Neural cell (in vitro differentiated cells): Measurements from ENCODE around the gene ANO9. TPM values are rescaled to one million over a fixed set of nuclear protein-coding genes. Genes with fewer than 3 reads are reported as not detected.

Experiments
- H2AFZ ChIP-seq: fragments of 200-600, 300-800 bp; sonication (generic), shearing (Covaris generic); 2 replicates; pipeline ENCODE4 v1.6.0; 2014; ENCODE audit warnings: low read depth, mild to moderate bottlenecking, antibody characterized with exemption, low read length, moderate library complexity
- H3F3A ChIP-seq: fragments of 200-600 bp; shearing (Covaris generic); 2 replicates; pipeline ENCODE4 v1.6.1; 2016; ENCODE audit warnings: mild to moderate bottlenecking, moderate library complexity, mixed read lengths, antibody characterized with exemption, low read length; ENCODE audit not compliant: insufficient read depth, poor library complexity, severe bottlenecking
- H3K27ac ChIP-seq: fragments of 200-600, 300-800 bp; sonication (generic), shearing (Covaris generic); 2 replicates; pipeline ENCODE4 v1.5.1; 2014; ENCODE audit warnings: mild to moderate bottlenecking, low read length, moderate library complexity
- H3K27me3 ChIP-seq: fragments of 300-800, 200-600 bp; sonication (generic), shearing (Covaris generic); 2 replicates; pipeline ENCODE4 v1.6.0; 2014; ENCODE audit warnings: mild to moderate bottlenecking, low read depth, low read length, moderate library complexity; ENCODE audit not compliant: insufficient read depth
- H3K36me3 ChIP-seq: fragments of 300-800, 200-600 bp; sonication (generic), shearing (Covaris generic); 2 replicates; pipeline ENCODE4 v1.5.1; 2014; ENCODE audit warnings: mild to moderate bottlenecking, antibody characterized with exemption, low read length, moderate library complexity; ENCODE audit not compliant: insufficient read depth
- H3K4me2 ChIP-seq: fragments of 300-800, 200-600 bp; sonication (generic), shearing (Covaris generic); 2 replicates; pipeline ENCODE4 v1.6.0; 2014; ENCODE audit warnings: mild to moderate bottlenecking, low read length
- H3K4me3 ChIP-seq: fragments of 300-800, 200-600 bp; sonication (generic), shearing (Covaris generic); 2 replicates; pipeline ENCODE4 v1.5.1; 2014; ENCODE audit warnings: mild to moderate bottlenecking, low read length, moderate library complexity
- H3K79me2 ChIP-seq: fragments of 200-600 bp; shearing (Covaris generic); replicated peaks from 2 replicates; pipeline ENCODE4 v1.6.0; 2014; ENCODE audit warnings: mild to moderate bottlenecking, low read length, moderate library complexity; ENCODE audit not compliant: insufficient read depth
- H3K9ac ChIP-seq: fragments of 300-800, 200-600 bp; sonication (generic), shearing (Covaris generic); 2 replicates; pipeline ENCODE4 v1.6.1; 2016; ENCODE audit warnings: mild to moderate bottlenecking, low read length, mixed read lengths
- H3K9me2 ChIP-seq: fragments of 200-600 bp; shearing (Covaris generic); 2 replicates; pipeline ENCODE4 v1.6.1; 2016; ENCODE audit warnings: mild to moderate bottlenecking, low read length, mixed read lengths; ENCODE audit not compliant: insufficient read depth
- H3K9me3 ChIP-seq: fragments of 200-600, 300-800 bp; sonication (generic), shearing (Covaris generic); 2 replicates; pipeline ENCODE4 v1.6.1; 2016; ENCODE audit warnings: mild to moderate bottlenecking, mixed run types, low read length, moderate library complexity, mixed read lengths
- H4K20me1 ChIP-seq: fragments of 200-600 bp; shearing (Covaris generic); 2 replicates; pipeline ENCODE4 v1.6.1; 2016; ENCODE audit warnings: mild to moderate bottlenecking, mixed run types; ENCODE audit not compliant: insufficient read depth
- CTCF ChIP-seq: fragments of 450-650 bp; IDR thresholded peaks from 2 replicates; pipeline ENCODE4 v1.5.1; 2014; ENCODE audit warnings: antibody characterized with exemption, mild to moderate bottlenecking, moderate library complexity; ENCODE audit not compliant: poor library complexity, severe bottlenecking
- EP300 ChIP-seq: fragments of 450-650 bp; conservative IDR thresholded peaks from 2 replicates; pipeline ENCODE4 v1.6.1; 2014; ENCODE audit warnings: antibody characterized with exemption, mild to moderate bottlenecking, moderate library complexity; ENCODE audit not compliant: poor library complexity, severe bottlenecking
- EZH2 ChIP-seq: fragments of 200-600, 300-800 bp; shearing (Covaris generic), sonication (generic); IDR thresholded peaks from 2 replicates; pipeline ENCODE4 v1.6.1; 2014; ENCODE audit warnings: antibody characterized with exemption, low read length, borderline replicate concordance, mild to moderate bottlenecking; ENCODE audit not compliant: insufficient read depth, poor library complexity, severe bottlenecking
- MXI1 ChIP-seq: fragments of 450-650 bp; conservative IDR thresholded peaks from 2 replicates; pipeline ENCODE4 v1.6.1; 2014; ENCODE audit warnings: antibody characterized with exemption, mild to moderate bottlenecking; ENCODE audit not compliant: poor library complexity, severe bottlenecking
- POLR2AphosphoS5 ChIP-seq: IDR thresholded peaks from 2 replicates; pipeline ENCODE4 v1.6.1; 2012
- RAD21 ChIP-seq: fragments of 450-650 bp; conservative IDR thresholded peaks from 2 replicates; pipeline ENCODE4 v1.6.1; 2014; ENCODE audit warnings: antibody characterized with exemption, mild to moderate bottlenecking, moderate library complexity
- SMC3 ChIP-seq: fragments of 450-650 bp; conservative IDR thresholded peaks from 2 replicates; pipeline ENCODE4 v1.6.1; 2014; ENCODE audit warnings: antibody characterized with exemption, mild to moderate bottlenecking, moderate library complexity; ENCODE audit not compliant: poor library complexity
- TAF1 ChIP-seq: IDR thresholded peaks from 2 replicates; pipeline ENCODE4 v1.6.1; 2012; ENCODE audit warnings: low read depth
- polyA plus RNA-seq: library from polyadenylated mRNA; depleted of rRNA; stranded (reverse); fragments of >200 nt; gene quantifications from 2 replicates; pipeline ENCODE4 v1.2.3, GENCODE V29; 2014
- TF ChIP-seq, protein P1 (sequence below): IDR thresholded peaks from 2 replicates; pipeline ENCODE4 v1.6.1; 2012; ENCODE audit warnings: borderline replicate concordance

Gene ANO9
- polyA plus RNA-seq, 1 donor from 2014 or later: not detected

GRCh38 chr11:464316-464715 lies 22.5 kb upstream of the ANO9 start:
- Histone ChIP-seq H3F3A (no peaks in the 10 kb centered on the region), H3K9me3 (no peaks in the 10 kb centered on the region), H3K27me3 (no peaks in the 10 kb centered on the region), H3K4me3 (no peak overlapping the region), H3K36me3 (no peaks in the 10 kb centered on the region), H2AFZ (no peak overlapping the region), H3K4me2 (no peak overlapping the region), H4K20me1 (no peaks in the 10 kb centered on the region), H3K9ac (no peak overlapping the region), H3K27ac (no peak overlapping the region), H3K79me2 (no peaks in the 10 kb centered on the region), H3K9me2 (no peaks in the 10 kb centered on the region)
- TF ChIP-seq MXI1 (no peak), EP300 (no peak), TAF1 (no peak), CTCF (no peak), SMC3 (no peak), EZH2 (no peak), RAD21 (no peak), POLR2AphosphoS5 (no peak)
- TF ChIP-seq, protein P1, sequence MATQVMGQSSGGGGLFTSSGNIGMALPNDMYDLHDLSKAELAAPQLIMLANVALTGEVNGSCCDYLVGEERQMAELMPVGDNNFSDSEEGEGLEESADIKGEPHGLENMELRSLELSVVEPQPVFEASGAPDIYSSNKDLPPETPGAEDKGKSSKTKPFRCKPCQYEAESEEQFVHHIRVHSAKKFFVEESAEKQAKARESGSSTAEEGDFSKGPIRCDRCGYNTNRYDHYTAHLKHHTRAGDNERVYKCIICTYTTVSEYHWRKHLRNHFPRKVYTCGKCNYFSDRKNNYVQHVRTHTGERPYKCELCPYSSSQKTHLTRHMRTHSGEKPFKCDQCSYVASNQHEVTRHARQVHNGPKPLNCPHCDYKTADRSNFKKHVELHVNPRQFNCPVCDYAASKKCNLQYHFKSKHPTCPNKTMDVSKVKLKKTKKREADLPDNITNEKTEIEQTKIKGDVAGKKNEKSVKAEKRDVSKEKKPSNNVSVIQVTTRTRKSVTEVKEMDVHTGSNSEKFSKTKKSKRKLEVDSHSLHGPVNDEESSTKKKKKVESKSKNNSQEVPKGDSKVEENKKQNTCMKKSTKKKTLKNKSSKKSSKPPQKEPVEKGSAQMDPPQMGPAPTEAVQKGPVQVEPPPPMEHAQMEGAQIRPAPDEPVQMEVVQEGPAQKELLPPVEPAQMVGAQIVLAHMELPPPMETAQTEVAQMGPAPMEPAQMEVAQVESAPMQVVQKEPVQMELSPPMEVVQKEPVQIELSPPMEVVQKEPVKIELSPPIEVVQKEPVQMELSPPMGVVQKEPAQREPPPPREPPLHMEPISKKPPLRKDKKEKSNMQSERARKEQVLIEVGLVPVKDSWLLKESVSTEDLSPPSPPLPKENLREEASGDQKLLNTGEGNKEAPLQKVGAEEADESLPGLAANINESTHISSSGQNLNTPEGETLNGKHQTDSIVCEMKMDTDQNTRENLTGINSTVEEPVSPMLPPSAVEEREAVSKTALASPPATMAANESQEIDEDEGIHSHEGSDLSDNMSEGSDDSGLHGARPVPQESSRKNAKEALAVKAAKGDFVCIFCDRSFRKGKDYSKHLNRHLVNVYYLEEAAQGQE: no peak

DNA sequence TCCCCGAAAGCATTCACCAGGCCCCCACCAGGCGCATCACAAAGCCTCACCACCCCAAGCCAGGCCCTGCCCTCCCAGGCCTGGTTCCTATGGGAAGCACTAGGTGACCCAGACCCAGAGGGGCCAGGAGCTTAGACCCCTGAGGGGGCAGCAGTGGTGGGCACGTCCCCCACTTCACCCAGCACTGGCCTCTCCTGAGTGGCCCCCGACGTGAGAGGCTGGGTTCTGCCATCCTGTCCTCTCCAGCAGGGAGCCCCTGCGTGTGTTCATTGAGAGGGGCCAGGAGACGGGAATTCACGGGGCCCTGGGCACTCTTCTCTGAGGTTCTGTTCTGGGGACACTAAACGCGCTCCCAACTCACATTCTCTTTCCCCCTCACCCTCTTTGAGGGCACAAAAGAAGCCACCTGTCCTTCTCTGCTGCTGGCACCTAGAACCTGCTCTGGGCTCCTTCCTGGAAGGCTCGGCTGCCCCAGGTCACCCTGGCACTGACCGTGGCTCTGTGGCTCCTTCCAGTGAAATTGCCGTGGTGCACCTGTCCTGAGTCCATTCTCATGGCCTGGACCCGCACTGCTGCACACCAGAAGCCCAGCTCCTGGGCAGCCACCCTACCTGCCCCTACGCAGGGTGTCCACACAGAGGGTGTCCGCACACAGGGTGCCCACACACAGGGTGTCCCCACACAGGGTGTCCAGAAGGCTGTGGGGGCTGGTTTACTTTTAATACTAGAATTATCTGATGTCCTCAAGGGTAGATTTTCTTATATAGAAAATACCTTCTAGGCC lies 20.5 kb upstream of the ANO9 start:
- H3K4me2 ChIP-seq: no peak overlapping the region
- no peaks in the 10 kb centered on the region for H3F3A ChIP-seq
- H3K79me2 ChIP-seq: no peaks in the 10 kb centered on the region
- H3K9me3 ChIP-seq: no peaks in the 10 kb centered on the region
- H3K27me3 ChIP-seq: no peaks in the 10 kb centered on the region
- H2AFZ ChIP-seq: no peak overlapping the region
- H4K20me1 ChIP-seq: no peaks in the 10 kb centered on the region
- H3K9me2 ChIP-seq: no peaks in the 10 kb centered on the region
- no peaks in the 10 kb centered on the region for H3K36me3 ChIP-seq
- H3K4me3 ChIP-seq: no peak overlapping the region
- no peak overlapping the region for H3K27ac ChIP-seq
- no peak for TF ChIP-seq SMC3
- no peak for TF ChIP-seq EP300
- no peak for TF ChIP-seq POLR2AphosphoS5
- no peak for TF ChIP-seq RAD21
- TF ChIP-seq TAF1: no peak
- TF ChIP-seq, protein P1: no peak
- no peak for TF ChIP-seq EZH2
- no peak for TF ChIP-seq CTCF
- TF ChIP-seq MXI1: no peak
- H3K9ac ChIP-seq: no peak overlapping the region
